Neural progenitor cell (in vitro differentiated cells): ENCODE data around the gene NPHP4. TPM values are rescaled to one million over a fixed set of nuclear protein-coding genes. Genes with fewer than 3 reads are reported as not detected.

ENCODE experiments used
- DNase-seq: peaks from one replicate; pipeline ENCODE4 v3.0.0-alpha.2; 2016; ENCODE audit warnings: low spot score
- H2AFZ ChIP-seq: fragments of 200-600 bp; sonication (generic); replicated peaks from 2 replicates; pipeline ENCODE4 v1.6.1; 2016; ENCODE audit warnings: antibody characterized with exemption
- H3F3A ChIP-seq: fragments of 200-600 bp; sonication (generic); 2 replicates; pipeline ENCODE4 v1.6.1; 2016; ENCODE audit warnings: antibody characterized with exemption, low read depth
- H3K27ac ChIP-seq: fragments of 200-600 bp; sonication (generic); 2 replicates; pipeline ENCODE4 v1.5.1; 2016; ENCODE audit warnings: mild to moderate bottlenecking
- H3K27me3 ChIP-seq: fragments of 200-600 bp; sonication (generic); 2 replicates; pipeline ENCODE4 v1.6.1; 2016; ENCODE audit warnings: mild to moderate bottlenecking, moderate library complexity
- H3K36me3 ChIP-seq: fragments of 200-600 bp; sonication (generic); 2 replicates; pipeline ENCODE4 v1.5.1; 2016
- H3K4me1 ChIP-seq: fragments of 200-600 bp; sonication (generic); 2 replicates; pipeline ENCODE4 v1.6.1; 2016; ENCODE audit warnings: mixed run types
- H3K4me2 ChIP-seq: fragments of 200-600 bp; sonication (generic); 2 replicates; pipeline ENCODE4 v1.6.1; 2016
- H3K4me3 ChIP-seq: fragments of 200-600 bp; sonication (generic); 2 replicates; pipeline ENCODE4 v1.5.1; 2016
- H3K79me2 ChIP-seq: fragments of 200-600 bp; sonication (generic); 2 replicates; pipeline ENCODE4 v1.6.1; 2016; ENCODE audit warnings: low read depth
- H3K9ac ChIP-seq: fragments of 200-600 bp; sonication (generic); 2 replicates; pipeline ENCODE4 v1.6.1; 2016
- H3K9me3 ChIP-seq: fragments of 200-600 bp; sonication (generic); 2 replicates; pipeline ENCODE4 v1.5.1; 2016; ENCODE audit warnings: low read depth
- H4K20me1 ChIP-seq: fragments of 200-600 bp; sonication (generic); 2 replicates; pipeline ENCODE4 v1.6.1; 2016; ENCODE audit warnings: low read depth
- H3K27ac Mint-ChIP-seq: 3 replicates; pipeline ENCODE4 v1.8.0; 2021; ENCODE audit warnings: mixed read lengths
- H3K27me3 Mint-ChIP-seq: 2 replicates; pipeline ENCODE4 v1.8.0; 2022; ENCODE audit warnings: low read depth, mild to moderate bottlenecking, inconsistent platforms, moderate library complexity, mixed read lengths; ENCODE audit not compliant: insufficient read depth
- H3K36me3 Mint-ChIP-seq: 3 replicates; pipeline ENCODE4 v1.8.0; 2021; ENCODE audit warnings: mixed read lengths
- H3K4me1 Mint-ChIP-seq: 3 replicates; pipeline ENCODE4 v1.8.0; 2021; ENCODE audit warnings: mixed read lengths
- H3K4me3 Mint-ChIP-seq: 3 replicates; pipeline ENCODE4 v1.8.0; 2021; ENCODE audit warnings: mild to moderate bottlenecking, moderate library complexity, mixed read lengths
- H3K9me3 Mint-ChIP-seq: 3 replicates; pipeline ENCODE4 v1.8.0; 2020; ENCODE audit warnings: mixed read lengths
- CTCF ChIP-seq: fragments of 200-600 bp; sonication (generic); IDR thresholded peaks from 2 replicates; pipeline ENCODE4 v1.5.1; 2017; ENCODE audit warnings: antibody characterized with exemption, mild to moderate bottlenecking
- EZH2 ChIP-seq: fragments of 200-600 bp; sonication (generic); IDR thresholded peaks from 2 replicates; pipeline ENCODE4 v1.6.1; 2017; ENCODE audit warnings: antibody characterized with exemption, mild to moderate bottlenecking, moderate library complexity
- EZH2phosphoT487 ChIP-seq: fragments of 200-600 bp; sonication (generic); IDR thresholded peaks from 2 replicates; pipeline ENCODE4 v1.6.1; 2017; ENCODE audit warnings: antibody characterized with exemption
- total RNA-seq: library from RNA; depleted of rRNA; stranded (reverse); fragments of >200 nt; gene quantifications from 2 replicates; pipeline ENCODE4 v1.2.3, GENCODE V29; 2015; ENCODE audit warnings: low replicate concordance

The NPHP4 gene
- total RNA-seq, 1 donor from 2014 or later, result 8.9 TPM

GRCh38 chr1:5909576-5910275, 82.5 kb downstream of the NPHP4 start:
- Histone ChIP-seq H3K9me3 (no peaks in the 10 kb centered on the region), H3K4me1 (no peaks in the 10 kb centered on the region), H3F3A (no peaks in the 10 kb centered on the region), H3K27ac (no peak overlapping the region), H3K4me2 (no peak overlapping the region), H3K36me3 (no peaks in the 10 kb centered on the region), H3K27me3 (no peaks in the 10 kb centered on the region), H4K20me1 (no peaks in the 10 kb centered on the region), H2AFZ (no peak overlapping the region), H3K9ac (no peak overlapping the region), H3K4me3 (no peak overlapping the region), H3K79me2 (no peaks in the 10 kb centered on the region)
- DNase-seq, result no peak
- Mint-ChIP-seq H3K27ac (peak overlapping the region; percentile 60), H3K9me3 (no peaks in the 10 kb centered on the region), H3K36me3 (peaks cover 9% of the 10 kb centered on the region), H3K4me3 (no peak overlapping the region), H3K4me1 (peaks cover 18% of the 10 kb centered on the region), H3K27me3 (no peaks in the 10 kb centered on the region)
- no peak for TF ChIP-seq EZH2
- TF ChIP-seq CTCF, result no peak
- TF ChIP-seq EZH2phosphoT487, result no peak

DNA sequence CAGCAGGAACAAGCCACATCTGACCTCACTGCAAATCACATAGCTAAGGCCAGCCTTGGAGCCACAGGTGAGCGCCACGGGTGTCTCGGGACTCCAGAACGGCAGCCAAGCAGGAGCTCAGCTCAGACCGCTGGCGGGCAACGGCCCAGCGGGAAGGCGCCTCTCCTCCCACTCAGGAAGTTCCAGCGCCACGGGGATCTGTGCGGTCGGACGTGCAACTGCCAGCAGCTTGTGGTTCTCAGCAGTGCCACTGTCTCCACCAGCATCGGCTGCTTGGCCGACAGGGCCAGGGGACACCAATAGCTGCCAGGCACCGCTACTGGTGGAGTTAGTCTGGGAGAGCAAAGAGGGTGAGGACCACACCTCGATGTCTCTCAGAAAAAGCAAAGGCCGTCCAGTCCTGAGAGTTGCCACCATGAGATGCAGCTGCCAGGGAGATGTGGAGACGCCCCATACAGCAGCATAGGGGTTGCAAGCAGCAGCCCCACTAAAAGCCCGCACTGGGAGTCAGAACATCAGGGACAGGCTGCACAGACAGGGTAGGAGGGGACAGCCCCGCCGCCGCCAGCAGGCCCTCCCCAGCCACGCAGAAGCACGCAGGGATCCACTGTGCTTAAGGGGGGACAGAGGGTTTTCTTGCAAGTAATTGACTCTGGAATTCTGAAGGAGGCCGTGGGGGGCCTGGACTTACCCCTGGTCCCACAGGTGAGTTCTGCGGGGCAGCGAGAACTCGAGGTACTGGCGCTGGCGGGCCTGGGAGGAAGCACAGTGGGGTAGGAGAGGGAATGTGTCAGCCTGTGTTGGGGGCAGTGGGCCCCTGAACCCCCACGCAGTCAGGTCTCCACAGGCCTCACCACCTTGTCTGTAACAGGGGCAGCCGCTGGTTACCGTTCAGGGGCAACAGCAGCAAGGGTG, 83.5 kb downstream of the NPHP4 start:
- H3K4me2 ChIP-seq, result no peak overlapping the region
- no peaks in the 10 kb centered on the region for H3K4me1 ChIP-seq
- H3K4me3 ChIP-seq, result no peak overlapping the region
- H3K4me3 Mint-ChIP-seq, result no peak overlapping the region
- no peaks in the 10 kb centered on the region for H3K36me3 ChIP-seq
- no peak for DNase-seq
- no peak for TF ChIP-seq CTCF
- H3K79me2 ChIP-seq, result no peaks in the 10 kb centered on the region
- peaks cover 10% of the 10 kb centered on the region for H3K4me1 Mint-ChIP-seq
- no peaks in the 10 kb centered on the region for H3K27me3 ChIP-seq
- H4K20me1 ChIP-seq, result no peaks in the 10 kb centered on the region
- no peaks in the 10 kb centered on the region for H3K9me3 Mint-ChIP-seq
- H3F3A ChIP-seq, result no peaks in the 10 kb centered on the region
- no peaks in the 10 kb centered on the region for H3K27me3 Mint-ChIP-seq
- H3K9me3 ChIP-seq, result no peaks in the 10 kb centered on the region
- H3K9ac ChIP-seq, result no peak overlapping the region
- no peak overlapping the region for H3K27ac Mint-ChIP-seq
- no peak overlapping the region for H3K27ac ChIP-seq
- H3K36me3 Mint-ChIP-seq, result peaks cover 10% of the 10 kb centered on the region
- no peak overlapping the region for H2AFZ ChIP-seq

DNA sequence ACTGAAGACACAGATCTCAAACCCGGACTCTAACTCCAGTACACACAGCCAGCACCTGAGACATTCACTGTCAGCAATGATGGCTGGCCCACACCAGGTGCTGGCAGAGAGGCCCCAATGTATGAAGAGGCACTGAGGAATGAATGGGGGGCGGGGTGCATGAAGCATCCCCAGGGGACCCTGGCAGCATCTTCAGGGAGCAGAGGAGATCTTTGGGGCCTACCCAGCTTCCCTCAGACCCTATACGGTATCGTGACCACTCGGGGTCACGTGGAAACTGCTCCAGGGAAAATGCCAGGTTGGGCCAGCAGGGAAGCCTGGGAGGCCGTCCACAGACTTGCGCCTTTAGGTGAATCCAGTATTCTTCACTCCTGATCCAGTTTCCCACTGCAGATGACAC, 84.3 kb downstream of the NPHP4 start:
- H3F3A ChIP-seq, result no peaks in the 10 kb centered on the region
- H3K79me2 ChIP-seq, result no peaks in the 10 kb centered on the region
- H3K27me3 ChIP-seq, result no peaks in the 10 kb centered on the region
- H3K4me2 ChIP-seq, result no peak overlapping the region
- H3K9me3 ChIP-seq, result peaks cover 1% of the 10 kb centered on the region
- Mint-ChIP-seq H3K9me3 (no peaks in the 10 kb centered on the region), H3K27me3 (peaks cover 2% of the 10 kb centered on the region), H3K27ac (no peak overlapping the region), H3K4me1 (peaks cover 3% of the 10 kb centered on the region), H3K4me3 (no peak overlapping the region), H3K36me3 (peaks cover 17% of the 10 kb centered on the region)
- no peaks in the 10 kb centered on the region for H3K4me1 ChIP-seq
- H3K27ac ChIP-seq, result no peak overlapping the region
- H2AFZ ChIP-seq, result no peak overlapping the region
- H3K4me3 ChIP-seq, result no peak overlapping the region
- H4K20me1 ChIP-seq, result no peaks in the 10 kb centered on the region
- H3K9ac ChIP-seq, result no peak overlapping the region
- no peaks in the 10 kb centered on the region for H3K36me3 ChIP-seq
- no peak for DNase-seq
- TF ChIP-seq CTCF (no peak), EZH2 (no peak), EZH2phosphoT487 (no peak)
